Mesenchymal stem cell (in vitro differentiated cells and primary cell): Measurements from ENCODE around the gene MXI1.

ENCODE experiments used
- DNase-seq: peaks from one replicate; pipeline ENCODE4 v3.0.0-alpha.2; 2013
- H2AFZ ChIP-seq: one replicate; pipeline ENCODE4 v1.6.1; 2013; ENCODE audit warnings: low read depth, mild to moderate bottlenecking, control low read depth, inconsistent platforms, low read length, moderate library complexity
- H2AK5ac ChIP-seq: 2 replicates; pipeline ENCODE4 v1.6.1; 2013; ENCODE audit warnings: low read length, moderate library complexity, mild to moderate bottlenecking, inconsistent platforms; ENCODE audit not compliant: severe bottlenecking
- H2BK120ac ChIP-seq: one replicate; pipeline ENCODE4 v1.6.1; 2013; ENCODE audit warnings: low read depth, mild to moderate bottlenecking, inconsistent platforms, low read length, moderate library complexity
- H2BK12ac ChIP-seq, 2 experiments: one replicate each; pipeline ENCODE4 v1.6.1; 2013; ENCODE audit warnings: inconsistent platforms in 2 of 2, low read length in 2 of 2, mild to moderate bottlenecking in 2 of 2, moderate library complexity in 2 of 2, control low read depth in 1 of 2
- H2BK15ac ChIP-seq: one replicate; pipeline ENCODE4 v1.6.1; 2013; ENCODE audit warnings: mild to moderate bottlenecking, low read depth, inconsistent platforms; ENCODE audit not compliant: poor library complexity, severe bottlenecking
- H2BK5ac ChIP-seq: 2 replicates; pipeline ENCODE4 v1.6.1; 2013; ENCODE audit warnings: low read depth, mild to moderate bottlenecking, low read length, control low read depth, inconsistent platforms; ENCODE audit not compliant: poor library complexity, severe bottlenecking
- H3K14ac ChIP-seq, 2 experiments: one replicate each; pipeline ENCODE4 v1.6.1; 2013; ENCODE audit warnings: inconsistent platforms in 2 of 2, low read length in 2 of 2, control low read depth in 1 of 2, mild to moderate bottlenecking in 1 of 2, moderate library complexity in 1 of 2
- H3K18ac ChIP-seq, 2 experiments: one replicate each; pipeline ENCODE4 v1.6.1; 2013; ENCODE audit warnings: inconsistent platforms in 2 of 2, low read length in 2 of 2, control low read depth in 1 of 2, low read depth in 1 of 2, mild to moderate bottlenecking in 1 of 2
- H3K23ac ChIP-seq, 2 experiments: one replicate each; pipeline ENCODE4 v1.6.1; 2013; ENCODE audit warnings: inconsistent platforms in 2 of 2, low read length in 2 of 2, mild to moderate bottlenecking in 2 of 2, moderate library complexity in 2 of 2, control low read depth in 1 of 2
- H3K27ac ChIP-seq: 2 replicates; pipeline ENCODE4 v1.5.1; 2013; ENCODE audit warnings: mild to moderate bottlenecking, moderate library complexity, low read length, control low read depth, inconsistent platforms; ENCODE audit not compliant: poor library complexity, severe bottlenecking
- H3K27me3 ChIP-seq, 2 experiments: 2 replicates each; pipeline versions ENCODE4 v1.6.1 to v1.7.0; 2013; ENCODE audit warnings: low read length in 2 of 2, mild to moderate bottlenecking in 2 of 2, moderate library complexity in 2 of 2, control low read depth in 1 of 2, inconsistent platforms in 1 of 2; ENCODE audit not compliant: control insufficient read depth in 1 of 2, insufficient read depth in 1 of 2
- H3K36me3 ChIP-seq, 2 experiments: 2 replicates each; pipeline versions ENCODE4 v1.6.1 to v1.7.0; 2013; ENCODE audit warnings: low read length in 2 of 2, control low read depth in 1 of 2, inconsistent platforms in 1 of 2, low read depth in 1 of 2, mild to moderate bottlenecking in 1 of 2; ENCODE audit not compliant: insufficient read depth in 2 of 2, control insufficient read depth in 1 of 2
- H3K4ac ChIP-seq, 2 experiments: one replicate each; pipeline ENCODE4 v1.6.1; 2013; ENCODE audit warnings: inconsistent platforms in 2 of 2, low read length in 2 of 2, mild to moderate bottlenecking in 2 of 2, moderate library complexity in 2 of 2, control low read depth in 1 of 2, low read depth in 1 of 2
- H3K4me1 ChIP-seq: 2 replicates; pipeline ENCODE4 v1.6.1; 2013; ENCODE audit warnings: low read depth, low read length, control low read depth; ENCODE audit not compliant: control insufficient read depth, insufficient read depth
- H3K4me2 ChIP-seq: 2 replicates; pipeline ENCODE4 v1.6.1; 2013; ENCODE audit warnings: low read length, mild to moderate bottlenecking, inconsistent platforms; ENCODE audit not compliant: poor library complexity, severe bottlenecking
- H3K4me3 ChIP-seq, 2 experiments: 2 replicates each; pipeline versions ENCODE4 v1.5.1 to v1.7.0; 2013; ENCODE audit warnings: low read length in 2 of 2, mild to moderate bottlenecking in 2 of 2, control low read depth in 1 of 2, low read depth in 1 of 2; ENCODE audit not compliant: insufficient read depth in 1 of 2
- H3K79me1 ChIP-seq: replicated peaks from 2 replicates; pipeline ENCODE4 v1.6.1; 2013; ENCODE audit warnings: mild to moderate bottlenecking, control low read depth, low read length, inconsistent platforms; ENCODE audit not compliant: poor library complexity, severe bottlenecking
- H3K9ac ChIP-seq: 2 replicates; pipeline ENCODE4 v1.7.0; 2013; ENCODE audit warnings: mild to moderate bottlenecking, low read length, moderate library complexity
- H3K9me3 ChIP-seq: 2 replicates; pipeline ENCODE4 v1.7.0; 2013; ENCODE audit warnings: mild to moderate bottlenecking, low read length; ENCODE audit not compliant: control insufficient read depth
- H4K8ac ChIP-seq: one replicate; pipeline ENCODE4 v1.6.1; 2013; ENCODE audit warnings: inconsistent platforms, mild to moderate bottlenecking, low read length, moderate library complexity
- H4K91ac ChIP-seq: one replicate; pipeline ENCODE4 v1.6.1; 2013; ENCODE audit warnings: mild to moderate bottlenecking, low read length, inconsistent platforms
- WGBS: methylation state at CpG from one replicate; pipeline ENCODE4 v1.1.7; 2013; ENCODE audit warnings: mixed read lengths; 5-methylcytosine and 5-hydroxymethylcytosine counted together

The MXI1 gene

GRCh38 chr10:110167149-110167548, 40.3 kb upstream of the MXI1 start:
- Histone ChIP-seq H2BK5ac (no peak overlapping the region), H2BK12ac (no peak overlapping the region), H2AFZ (no peak overlapping the region), H4K8ac (no peak overlapping the region), H3K4me1 (no peaks in the 10 kb centered on the region), H3K23ac (no peak overlapping the region), H3K4me2 (no peak overlapping the region), H3K4me3 (no peak overlapping the region), H3K36me3 (no peaks in the 10 kb centered on the region), H3K14ac (no peak overlapping the region), H3K9ac (no peak overlapping the region), H2AK5ac (no peak overlapping the region), H3K79me1 (no peaks in the 10 kb centered on the region), H3K27me3 (peaks cover 75 to 85% of the 10 kb centered on the region in 2 experiments), H2BK15ac (no peak overlapping the region), H4K91ac (no peak overlapping the region), H2BK120ac (no peak overlapping the region), H3K18ac (no peak overlapping the region), H3K27ac (no peak overlapping the region), H3K9me3 (no peaks in the 10 kb centered on the region), H3K4ac (no peak overlapping the region)
- 100% methylated on average over 1 of the region's 7 CpGs for WGBS
- DNase-seq = no peak

- Histone ChIP-seq H2BK120ac (no peak overlapping the region), H3K27me3 (peaks cover 64 to 68% of the 10 kb centered on the region in 2 experiments), H3K9me3 (no peaks in the 10 kb centered on the region), H2AFZ (no peak overlapping the region), H3K36me3 (no peaks in the 10 kb centered on the region), H2AK5ac (no peak overlapping the region), H3K14ac (no peak overlapping the region), H3K9ac (no peak overlapping the region), H3K79me1 (no peaks in the 10 kb centered on the region), H2BK5ac (no peak overlapping the region), H3K23ac (no peak overlapping the region), H2BK12ac (no peak overlapping the region), H3K27ac (no peak overlapping the region), H2BK15ac (no peak overlapping the region), H4K8ac (no peak overlapping the region), H3K18ac (no peak overlapping the region), H4K91ac (no peak overlapping the region), H3K4me3 (no peak overlapping the region), H3K4me2 (no peak overlapping the region), H3K4ac (no peak overlapping the region), H3K4me1 (no peaks in the 10 kb centered on the region)
- WGBS = under 1% methylated on average over 6 of the region's 10 CpGs
- DNase-seq = no peak
These were observed 38.6 kb upstream of the MXI1 start for GRCh38 chr10:110168601-110169481.

- H3K18ac ChIP-seq = no peak overlapping the region
- H2BK15ac ChIP-seq = no peak overlapping the region
- no peak overlapping the region for H2AFZ ChIP-seq
- H3K79me1 ChIP-seq = no peaks in the 10 kb centered on the region
- H2BK5ac ChIP-seq = no peak overlapping the region
- no peak for DNase-seq
- H3K14ac ChIP-seq = no peak overlapping the region
- no peak overlapping the region for H4K91ac ChIP-seq
- H2AK5ac ChIP-seq = no peak overlapping the region
- H2BK120ac ChIP-seq = no peak overlapping the region
- no peaks in the 10 kb centered on the region for H3K36me3 ChIP-seq
- no peak overlapping the region for H2BK12ac ChIP-seq
- no CpG with 5 or more reads among the region's 1 CpG for WGBS
- H3K23ac ChIP-seq = no peak overlapping the region
- no peaks in the 10 kb centered on the region for H3K9me3 ChIP-seq
- no peak overlapping the region for H3K27ac ChIP-seq
- H3K4me3 ChIP-seq = no peak overlapping the region
- H3K9ac ChIP-seq = no peak overlapping the region
- H3K4ac ChIP-seq = no peak overlapping the region
- no peak overlapping the region for H4K8ac ChIP-seq
- H3K27me3 ChIP-seq = peaks cover 60 to 63% of the 10 kb centered on the region in 2 experiments
- H3K4me2 ChIP-seq = no peak overlapping the region
- H3K4me1 ChIP-seq = no peaks in the 10 kb centered on the region
These were observed 37.8 kb upstream of the MXI1 start for GRCh38 chr10:110169586-110169985.

GRCh38 chr10:110170142-110170971, 37.0 kb upstream of the MXI1 start:
- Histone ChIP-seq H4K91ac (no peak overlapping the region), H3K27ac (no peak overlapping the region), H3K14ac (no peak overlapping the region), H2AK5ac (no peak overlapping the region), H3K18ac (no peak overlapping the region), H3K4me3 (no peak overlapping the region), H3K4ac (no peak overlapping the region), H3K9me3 (no peaks in the 10 kb centered on the region), H2BK15ac (no peak overlapping the region), H2BK12ac (no peak overlapping the region), H3K4me2 (no peak overlapping the region), H3K9ac (no peak overlapping the region), H2BK120ac (no peak overlapping the region), H3K27me3 (peaks cover 56 to 59% of the 10 kb centered on the region in 2 experiments), H3K36me3 (no peaks in the 10 kb centered on the region), H3K23ac (no peak overlapping the region), H4K8ac (no peak overlapping the region), H2AFZ (no peak overlapping the region), H3K4me1 (no peaks in the 10 kb centered on the region), H3K79me1 (no peaks in the 10 kb centered on the region), H2BK5ac (no peak overlapping the region)
- no peak for DNase-seq
- whole genome bisulfite sequencing = 8% methylated on average over 9 of the region's 13 CpGs
